ENCODE results near the gene ANK3. TPM values are rescaled to one million over a fixed set of nuclear protein-coding genes. Genes with fewer than 3 reads are reported as not detected.

Gene ANK3
- total and polyA plus RNA-seq, 7 donors = 11.6 to 170 (median 94.2) TPM

DNA sequence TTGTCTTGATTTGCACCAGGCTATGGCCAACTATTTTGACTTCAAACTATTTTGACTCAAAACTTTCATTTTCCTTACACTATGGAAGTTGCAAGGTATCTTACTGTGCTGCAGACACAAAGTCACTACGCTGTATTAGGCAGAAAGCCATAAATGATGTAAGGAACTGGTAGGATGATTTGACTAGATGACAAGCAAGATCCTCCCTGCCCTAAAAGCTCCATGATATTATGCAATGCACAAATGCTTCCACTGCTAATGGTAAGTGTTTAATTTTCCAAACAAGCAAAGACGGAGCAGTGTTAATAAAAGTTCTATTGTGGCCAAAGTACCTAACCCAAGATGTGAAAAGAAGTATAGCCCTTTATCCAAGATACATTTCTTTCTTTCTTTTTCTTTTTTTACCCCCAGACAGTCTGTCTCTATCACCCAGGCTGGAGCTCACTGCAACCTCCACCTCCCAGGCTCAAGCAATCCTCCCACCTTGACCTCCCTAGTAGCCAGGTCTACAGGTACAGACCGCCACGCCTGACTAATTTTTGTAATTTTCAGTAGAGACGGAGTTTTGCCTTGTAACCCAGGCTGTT, 98.2 kb downstream of the ANK3 start:
- intact Hi-C loops (cut with DNase I) = no loop called here
- H3K27ac ChIP-seq = no peak overlapping the region
- H3K4me3 ChIP-seq = no peak overlapping the region
- H3K4me1 ChIP-seq = no peaks in the 10 kb centered on the region
- TF ChIP-seq, protein P1, sequence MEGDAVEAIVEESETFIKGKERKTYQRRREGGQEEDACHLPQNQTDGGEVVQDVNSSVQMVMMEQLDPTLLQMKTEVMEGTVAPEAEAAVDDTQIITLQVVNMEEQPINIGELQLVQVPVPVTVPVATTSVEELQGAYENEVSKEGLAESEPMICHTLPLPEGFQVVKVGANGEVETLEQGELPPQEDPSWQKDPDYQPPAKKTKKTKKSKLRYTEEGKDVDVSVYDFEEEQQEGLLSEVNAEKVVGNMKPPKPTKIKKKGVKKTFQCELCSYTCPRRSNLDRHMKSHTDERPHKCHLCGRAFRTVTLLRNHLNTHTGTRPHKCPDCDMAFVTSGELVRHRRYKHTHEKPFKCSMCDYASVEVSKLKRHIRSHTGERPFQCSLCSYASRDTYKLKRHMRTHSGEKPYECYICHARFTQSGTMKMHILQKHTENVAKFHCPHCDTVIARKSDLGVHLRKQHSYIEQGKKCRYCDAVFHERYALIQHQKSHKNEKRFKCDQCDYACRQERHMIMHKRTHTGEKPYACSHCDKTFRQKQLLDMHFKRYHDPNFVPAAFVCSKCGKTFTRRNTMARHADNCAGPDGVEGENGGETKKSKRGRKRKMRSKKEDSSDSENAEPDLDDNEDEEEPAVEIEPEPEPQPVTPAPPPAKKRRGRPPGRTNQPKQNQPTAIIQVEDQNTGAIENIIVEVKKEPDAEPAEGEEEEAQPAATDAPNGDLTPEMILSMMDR (IDR thresholded peaks at IDR 0.05) = no peak
- H3K27me3 ChIP-seq (ENCODE audit: insufficient read depth in 3 of 3, low read length in 2 of 3) = no peaks in the 10 kb centered on the region
- DNase-seq = no peak
- WGBS, 3 donors = 84 to 89% (median 89%) methylated on average over 5 of the region's 5 CpGs
- no peaks in the 10 kb centered on the region for H3K36me3 ChIP-seq (ENCODE audit: insufficient read depth in 1 of 2, low read depth in 1 of 2)
- ATAC-seq = no peak
- H3K9me3 ChIP-seq = no peaks in the 10 kb centered on the region

- H3K27me3 ChIP-seq (ENCODE audit: insufficient read depth in 3 of 3, low read length in 2 of 3) = no peaks in the 10 kb centered on the region
- intact Hi-C loops (cut with DNase I) = no loop called here
- TF ChIP-seq, protein P1 (IDR thresholded peaks at IDR 0.05) = no peak
- no peaks in the 10 kb centered on the region for H3K9me3 ChIP-seq
- ATAC-seq (no peak), DNase-seq (no peak)
- no peaks in the 10 kb centered on the region for H3K4me1 ChIP-seq
- H3K27ac ChIP-seq = no peak overlapping the region
- H3K4me3 ChIP-seq = no peak overlapping the region
- H3K36me3 ChIP-seq (ENCODE audit: insufficient read depth in 1 of 2, low read depth in 1 of 2) = no peaks in the 10 kb centered on the region
Observed at GRCh38 chr10:60290558-60290957, 99.1 kb downstream of the ANK3 start.

GRCh38 chr10:60289800-60290199, 99.9 kb downstream of the ANK3 start:
- Histone ChIP-seq H3K27me3 (ENCODE audit: insufficient read depth in 3 of 3, low read length in 2 of 3) (no peaks in the 10 kb centered on the region), H3K36me3 (ENCODE audit: insufficient read depth in 1 of 2, low read depth in 1 of 2) (no peaks in the 10 kb centered on the region), H3K4me1 (no peaks in the 10 kb centered on the region), H3K4me3 (no peak overlapping the region), H3K9me3 (no peaks in the 10 kb centered on the region), H3K27ac (no peak overlapping the region)
- ATAC-seq (no peak), DNase-seq (no peak)
- intact Hi-C loops (cut with DNase I) = no loop called here
- TF ChIP-seq, protein P1 (IDR thresholded peaks at IDR 0.05) = no peak
- WGBS, 3 donors = 49 to 69% (median 50%) methylated on average over 9 of the region's 9 CpGs

DNA sequence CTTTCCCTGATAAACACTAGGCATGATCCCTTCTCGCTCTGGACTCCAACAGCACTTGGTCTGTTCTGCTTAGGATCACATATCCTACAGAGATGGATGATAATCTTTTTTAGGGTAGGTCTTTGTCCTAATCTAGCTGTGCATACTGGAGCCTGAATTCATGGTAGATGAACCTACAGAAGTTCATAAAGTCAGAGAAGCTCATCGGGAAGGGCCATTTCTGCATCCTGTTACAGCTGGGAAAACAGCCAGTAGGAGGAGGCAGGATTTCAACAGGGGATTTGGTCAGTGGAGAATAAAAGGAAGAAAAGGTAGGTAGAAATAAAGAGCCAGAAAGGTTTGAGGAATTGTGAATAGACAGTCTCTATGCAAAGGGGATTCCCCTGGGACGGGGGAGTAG, 101.4 kb downstream of the ANK3 start:
- TF ChIP-seq, protein P1 (IDR thresholded peaks at IDR 0.05) = no peak
- no peak overlapping the region for H3K4me3 ChIP-seq
- 63 to 70% (median 68%) methylated on average over 3 of the region's 3 CpGs for WGBS, 3 donors
- no peaks in the 10 kb centered on the region for H3K36me3 ChIP-seq (ENCODE audit: insufficient read depth in 1 of 2, low read depth in 1 of 2)
- H3K9me3 ChIP-seq = no peaks in the 10 kb centered on the region
- H3K27ac ChIP-seq = no peak overlapping the region
- intact Hi-C loops (cut with DNase I) = no loop called here
- ATAC-seq (no peak), DNase-seq (no peak)
- H3K27me3 ChIP-seq (ENCODE audit: insufficient read depth in 3 of 3, low read length in 2 of 3) = no peaks in the 10 kb centered on the region
- no peaks in the 10 kb centered on the region for H3K4me1 ChIP-seq

GRCh38 chr10:60286559-60286958, 103.1 kb downstream of the ANK3 start:
- Histone ChIP-seq H3K27ac (no peak overlapping the region), H3K27me3 (ENCODE audit: insufficient read depth in 3 of 3, low read length in 2 of 3) (no peaks in the 10 kb centered on the region), H3K36me3 (ENCODE audit: insufficient read depth in 1 of 2, low read depth in 1 of 2) (no peaks in the 10 kb centered on the region), H3K4me3 (no peak overlapping the region), H3K4me1 (no peaks in the 10 kb centered on the region), H3K9me3 (no peaks in the 10 kb centered on the region)
- no peak for ATAC-seq
- intact Hi-C loops (cut with DNase I) = no loop called here
- WGBS, 3 donors = 22 to 30% (median 27%) methylated on average over 1 of the region's 1 CpG
- DNase-seq = no peak
- TF ChIP-seq, protein P1 (IDR thresholded peaks at IDR 0.05) = no peak

Measured in psoas muscle (tissue), 8 donors.